Endodermal cell (in vitro differentiated cells): ENCODE results near the gene CMTM7. TPM values are rescaled to one million over a fixed set of nuclear protein-coding genes. Genes with fewer than 3 reads are reported as not detected.

Source experiments
- DNase-seq: peaks from one replicate; pipeline ENCODE4 v3.0.0-alpha.2; 2017
- H3K27ac ChIP-seq: 2 replicates; pipeline ENCODE4 v1.5.1; 2013; ENCODE audit warnings: mild to moderate bottlenecking, low read depth, low read length, moderate library complexity
- H3K27me3 ChIP-seq: 2 replicates; pipeline ENCODE4 v1.6.1; 2013; ENCODE audit warnings: mild to moderate bottlenecking, low read length, moderate library complexity; ENCODE audit not compliant: insufficient read depth, control insufficient read depth, poor library complexity, severe bottlenecking
- H3K36me3 ChIP-seq: 2 replicates; pipeline ENCODE4 v1.7.0; 2013; ENCODE audit warnings: mild to moderate bottlenecking, low read length, moderate library complexity; ENCODE audit not compliant: control insufficient read depth, insufficient read depth
- H3K4me1 ChIP-seq: one replicate; pipeline ENCODE4 v1.7.0; 2013; ENCODE audit warnings: low read length; ENCODE audit not compliant: control insufficient read depth, insufficient read depth
- H3K4me3 ChIP-seq: 2 replicates; pipeline ENCODE4 v1.5.1; 2013; ENCODE audit warnings: mild to moderate bottlenecking, low read length, moderate library complexity
- H3K9ac ChIP-seq: 2 replicates; pipeline ENCODE4 v1.6.1; 2013; ENCODE audit warnings: mild to moderate bottlenecking, low read length, moderate library complexity; ENCODE audit not compliant: poor library complexity, severe bottlenecking; ENCODE audit errors: extremely low read depth
- H3K9me3 ChIP-seq: 2 replicates; pipeline ENCODE4 v1.6.1; 2013; ENCODE audit warnings: mild to moderate bottlenecking, low read length, moderate library complexity; ENCODE audit not compliant: control insufficient read depth
- H3K27ac Mint-ChIP-seq: 2 replicates; pipeline ENCODE4 v1.8.0; 2020; ENCODE audit warnings: mixed read lengths
- H3K27me3 Mint-ChIP-seq: 2 replicates; pipeline ENCODE4 v1.8.0; 2021; ENCODE audit warnings: mild to moderate bottlenecking, mixed read lengths; ENCODE audit not compliant: insufficient read depth
- H3K36me3 Mint-ChIP-seq: 2 replicates; pipeline ENCODE4 v1.8.0; 2020; ENCODE audit warnings: low read depth, mixed read lengths
- H3K4me1 Mint-ChIP-seq: 2 replicates; pipeline ENCODE4 v1.8.0; 2020; ENCODE audit warnings: mixed read lengths
- H3K4me3 Mint-ChIP-seq: 2 replicates; pipeline ENCODE4 v1.8.0; 2020; ENCODE audit warnings: mild to moderate bottlenecking, moderate library complexity, mixed read lengths
- H3K9me3 Mint-ChIP-seq: 2 replicates; pipeline ENCODE4 v1.8.0; 2020; ENCODE audit warnings: mild to moderate bottlenecking, mixed read lengths
- WGBS, 2 experiments: methylation state at CpG; one replicate each; pipeline versions ENCODE4 v1.1.5 to v1.1.7; 2013; ENCODE audit warnings: missing lambda C conversion rate in 2 of 2, mixed read lengths in 1 of 2; ENCODE audit not compliant: insufficient coverage in 1 of 2, insufficient read length in 1 of 2; 5-methylcytosine and 5-hydroxymethylcytosine counted together
- total RNA-seq, 2 donors: library from RNA; stranded (reverse); fragmentation: NEBNext Ultra II Directional in 1 of 2; extraction: Animal tissue kit (Norgen Biotek cat#: 25700) in 1 of 2; gene quantifications; 2 replicates in 1 of 2; 3 replicates in 1 of 2; pipeline ENCODE4 v1.2.1, GENCODE V29; 2021
- TF ChIP-seq, protein P1 (sequence below): fragments of 200-600 bp; sonication (generic); conservative IDR thresholded peaks from 2 replicates; pipeline ENCODE4 v1.5.0; 2021; ENCODE audit warnings: antibody characterized with exemption, mild to moderate bottlenecking

Gene CMTM7
- total RNA-seq, 2 donors from 2014 or later = 11.1 TPM

DNA sequence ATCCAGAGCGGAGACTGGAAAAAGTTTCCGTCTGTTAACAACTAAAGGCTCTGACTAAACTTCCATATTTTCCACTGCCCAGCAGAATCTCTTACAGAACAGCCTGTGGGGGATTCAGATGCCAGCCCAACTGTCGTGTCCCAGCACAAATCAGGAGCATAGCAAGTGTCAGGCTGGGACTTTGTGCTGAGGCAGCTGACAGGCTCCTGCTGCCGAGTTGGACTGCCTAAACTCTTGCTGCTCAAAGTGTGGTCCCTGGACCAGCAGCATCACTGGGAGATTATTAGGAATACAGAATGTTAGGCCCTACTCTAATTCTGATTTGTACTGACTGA lies 31.2 kb upstream of the CMTM7 start:
- Mint-ChIP-seq H3K36me3 (peaks cover 3% of the 10 kb centered on the region), H3K9me3 (no peaks in the 10 kb centered on the region), H3K27me3 (no peaks in the 10 kb centered on the region), H3K4me1 (peaks cover 16% of the 10 kb centered on the region), H3K27ac (no peak overlapping the region), H3K4me3 (no peak overlapping the region)
- Histone ChIP-seq H3K4me1 (peaks cover 7% of the 10 kb centered on the region), H3K27me3 (no peaks in the 10 kb centered on the region), H3K9ac (no peak overlapping the region), H3K9me3 (no peaks in the 10 kb centered on the region), H3K4me3 (no peak overlapping the region), H3K27ac (no peak overlapping the region), H3K36me3 (no peaks in the 10 kb centered on the region)
- no peak for DNase-seq
- 85 to 90% methylated on average over 3 to 4 of the region's 4 CpGs for WGBS, 2 experiments
- TF ChIP-seq, protein P1, sequence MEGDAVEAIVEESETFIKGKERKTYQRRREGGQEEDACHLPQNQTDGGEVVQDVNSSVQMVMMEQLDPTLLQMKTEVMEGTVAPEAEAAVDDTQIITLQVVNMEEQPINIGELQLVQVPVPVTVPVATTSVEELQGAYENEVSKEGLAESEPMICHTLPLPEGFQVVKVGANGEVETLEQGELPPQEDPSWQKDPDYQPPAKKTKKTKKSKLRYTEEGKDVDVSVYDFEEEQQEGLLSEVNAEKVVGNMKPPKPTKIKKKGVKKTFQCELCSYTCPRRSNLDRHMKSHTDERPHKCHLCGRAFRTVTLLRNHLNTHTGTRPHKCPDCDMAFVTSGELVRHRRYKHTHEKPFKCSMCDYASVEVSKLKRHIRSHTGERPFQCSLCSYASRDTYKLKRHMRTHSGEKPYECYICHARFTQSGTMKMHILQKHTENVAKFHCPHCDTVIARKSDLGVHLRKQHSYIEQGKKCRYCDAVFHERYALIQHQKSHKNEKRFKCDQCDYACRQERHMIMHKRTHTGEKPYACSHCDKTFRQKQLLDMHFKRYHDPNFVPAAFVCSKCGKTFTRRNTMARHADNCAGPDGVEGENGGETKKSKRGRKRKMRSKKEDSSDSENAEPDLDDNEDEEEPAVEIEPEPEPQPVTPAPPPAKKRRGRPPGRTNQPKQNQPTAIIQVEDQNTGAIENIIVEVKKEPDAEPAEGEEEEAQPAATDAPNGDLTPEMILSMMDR = no peak

DNA sequence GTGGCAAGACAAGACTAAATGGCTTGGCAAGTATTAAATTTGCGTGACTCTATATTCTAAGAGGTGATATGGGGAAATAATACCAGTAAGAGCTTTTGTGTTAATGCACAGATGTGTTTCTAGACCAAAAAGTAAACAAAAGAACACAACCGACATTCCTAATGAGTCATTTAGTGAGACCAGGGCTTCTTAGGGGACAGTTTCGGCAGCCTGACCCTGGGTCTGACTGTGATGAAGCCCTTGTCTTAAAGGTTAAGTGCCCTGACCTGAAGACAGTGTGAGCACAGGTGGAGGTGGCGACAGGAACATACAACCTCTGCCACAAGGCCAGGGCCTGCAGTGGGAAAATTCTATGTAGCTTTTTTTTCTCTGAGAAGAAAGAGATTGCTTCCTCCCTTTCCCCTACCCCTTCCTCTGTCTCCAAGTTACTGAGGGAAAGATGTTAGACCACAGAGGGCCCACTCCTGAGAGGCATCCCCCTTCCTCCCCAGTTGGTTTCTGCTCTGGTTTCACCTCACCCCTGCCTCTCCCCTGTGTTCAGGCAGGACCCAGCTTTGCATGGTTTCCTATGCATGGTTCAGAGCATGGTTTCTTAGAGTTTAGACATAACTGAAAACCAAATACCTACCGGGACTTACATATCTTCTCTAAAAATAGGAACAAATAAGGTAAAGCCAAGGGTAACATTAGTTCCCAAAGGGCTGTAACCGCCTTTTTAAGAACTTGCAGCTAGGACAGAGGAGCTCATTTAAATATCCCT lies 24.8 kb upstream of the CMTM7 start:
- H3K36me3 Mint-ChIP-seq = no peaks in the 10 kb centered on the region
- no peaks in the 10 kb centered on the region for H3K9me3 ChIP-seq
- H3K27me3 ChIP-seq = no peaks in the 10 kb centered on the region
- H3K27ac ChIP-seq = no peak overlapping the region
- H3K27ac Mint-ChIP-seq = no peak overlapping the region
- H3K4me3 Mint-ChIP-seq = no peak overlapping the region
- no peak for DNase-seq
- no peaks in the 10 kb centered on the region for H3K36me3 ChIP-seq
- H3K4me1 ChIP-seq = no peaks in the 10 kb centered on the region
- no peaks in the 10 kb centered on the region for H3K27me3 Mint-ChIP-seq
- H3K4me3 ChIP-seq = no peak overlapping the region
- TF ChIP-seq, protein P1 = no peak
- peaks cover 7% of the 10 kb centered on the region for H3K4me1 Mint-ChIP-seq
- 72 to 79% methylated on average over 4 to 6 of the region's 6 CpGs for WGBS, 2 experiments
- no peaks in the 10 kb centered on the region for H3K9me3 Mint-ChIP-seq
- no peak overlapping the region for H3K9ac ChIP-seq

DNA sequence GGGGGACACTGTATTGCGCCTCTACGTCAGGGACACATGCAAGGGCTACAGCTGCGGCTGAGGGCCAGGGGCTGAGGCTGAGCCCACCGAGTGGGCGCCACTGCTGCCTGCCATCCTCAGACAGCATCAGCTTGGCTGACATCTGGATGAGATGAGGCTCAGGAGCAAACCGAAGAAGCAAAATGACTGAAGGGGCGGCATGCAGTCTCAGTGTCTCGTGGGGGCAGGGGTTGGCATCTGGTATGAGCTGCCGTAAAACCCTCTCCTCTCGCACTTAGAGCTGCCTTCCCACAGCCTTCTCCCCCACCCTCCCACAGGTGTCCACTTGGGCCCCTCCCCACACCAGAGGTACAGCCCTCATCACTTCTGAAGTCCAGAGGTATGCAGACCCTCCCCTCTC lies 24.2 kb upstream of the CMTM7 start:
- Mint-ChIP-seq H3K36me3 (no peaks in the 10 kb centered on the region), H3K27ac (no peak overlapping the region), H3K4me3 (no peak overlapping the region), H3K27me3 (no peaks in the 10 kb centered on the region), H3K9me3 (no peaks in the 10 kb centered on the region), H3K4me1 (peaks cover 7% of the 10 kb centered on the region)
- H3K27ac ChIP-seq = no peak overlapping the region
- no peak for DNase-seq
- WGBS, 2 experiments = 95 to 100% methylated on average over 3 to 10 of the region's 10 CpGs
- H3K36me3 ChIP-seq = no peaks in the 10 kb centered on the region
- no peaks in the 10 kb centered on the region for H3K9me3 ChIP-seq
- no peaks in the 10 kb centered on the region for H3K27me3 ChIP-seq
- H3K4me3 ChIP-seq = no peak overlapping the region
- TF ChIP-seq, protein P1 = no peak
- no peak overlapping the region for H3K9ac ChIP-seq
- H3K4me1 ChIP-seq = no peaks in the 10 kb centered on the region
